Measurements from ENCODE around the gene AFAP1L1. TPM values are rescaled to one million over a fixed set of nuclear protein-coding genes. Genes with fewer than 3 reads are reported as not detected.

Gene AFAP1L1
- total and polyA plus RNA-seq, 9 of the 15 experiments (the other 6 are each of a cell fraction or from before 2014, with no cell fraction given) = 0.01 to 0.12 (median 0.03) TPM; not detected in 4

DNA sequence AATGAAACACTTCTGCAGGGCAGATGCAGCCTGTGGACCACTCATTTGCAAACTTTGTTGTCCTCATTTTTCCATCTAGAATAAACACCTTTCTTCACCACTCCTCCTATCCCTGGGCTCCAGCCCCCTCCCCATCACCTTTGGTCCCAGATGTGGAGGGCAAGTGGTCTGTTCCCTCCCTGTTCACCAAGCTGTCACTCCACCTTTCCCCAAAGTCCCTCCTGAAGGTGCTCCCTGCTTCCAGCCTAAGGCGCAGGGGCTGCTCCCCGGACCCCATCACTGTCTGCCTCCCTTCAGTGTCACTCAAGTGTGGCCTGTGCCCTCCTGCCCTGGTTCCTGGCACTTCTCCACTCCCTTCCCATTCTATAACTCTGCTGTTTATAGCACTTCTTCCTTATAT lies 93.1 kb downstream of the AFAP1L1 start:
- POLR2A ChIA-PET = interaction anchor here (0.6 to 1.6 kb wide), 3 partner anchors 11 to 38 kb away, joined by 3 to 5 read pairs (median 3); no protein-coding TSS in a partner anchor
- Histone ChIP-seq H3K9me3 (replicated peaks; ENCODE audit: control insufficient read depth, insufficient read depth, low read depth, low read length) (no peaks in the 10 kb centered on the region), H3K36me3 (ENCODE audit: control insufficient read depth, insufficient read depth, low read length) (no peaks in the 10 kb centered on the region), H2AFZ (ENCODE audit: low read depth, low read length) (no peak overlapping the region), H3K4me3 (no peak overlapping the region), H3K79me2 (ENCODE audit: control insufficient read depth, insufficient read depth, low read length) (no peaks in the 10 kb centered on the region), H3K27me3 (ENCODE audit: control insufficient read depth in 2 of 2, insufficient read depth in 2 of 2, low read length in 2 of 2) (no peaks in the 10 kb centered on the region), H4K20me1 (replicated peaks; ENCODE audit: control insufficient read depth, insufficient read depth, low read length) (no peaks in the 10 kb centered on the region), H3K4me1 (replicated peaks in 1 of 2; ENCODE audit: control insufficient read depth in 2 of 2, insufficient read depth in 2 of 2, low read length in 2 of 2) (peaks cover 23 to 25% of the 10 kb centered on the region in 2 experiments; a peak in 4 of 5 replicates), H3K4me2 (ENCODE audit: insufficient read depth, low read length) (no peak overlapping the region), H3K9ac (ENCODE audit: insufficient read depth in 1 of 2, low read depth in 2 of 2, low read length in 2 of 2) (no peak overlapping the region; a peak in 1 of 4 replicates), H3K27ac (ENCODE audit: extremely low read depth, low read depth, low read length) (no peak overlapping the region), H3K9me1 (ENCODE audit: control insufficient read depth, insufficient read depth, low read length) (no peaks in the 10 kb centered on the region)
- WGBS (ENCODE audit: insufficient coverage, low coverage, missing lambda C conversion rate) = 79% methylated on average over 2 of the region's 2 CpGs
- TF ChIP-seq ZNF507 (tag; conservative IDR thresholded peaks at IDR 0.05) = no peak
- TF ChIP-seq, protein P1, sequence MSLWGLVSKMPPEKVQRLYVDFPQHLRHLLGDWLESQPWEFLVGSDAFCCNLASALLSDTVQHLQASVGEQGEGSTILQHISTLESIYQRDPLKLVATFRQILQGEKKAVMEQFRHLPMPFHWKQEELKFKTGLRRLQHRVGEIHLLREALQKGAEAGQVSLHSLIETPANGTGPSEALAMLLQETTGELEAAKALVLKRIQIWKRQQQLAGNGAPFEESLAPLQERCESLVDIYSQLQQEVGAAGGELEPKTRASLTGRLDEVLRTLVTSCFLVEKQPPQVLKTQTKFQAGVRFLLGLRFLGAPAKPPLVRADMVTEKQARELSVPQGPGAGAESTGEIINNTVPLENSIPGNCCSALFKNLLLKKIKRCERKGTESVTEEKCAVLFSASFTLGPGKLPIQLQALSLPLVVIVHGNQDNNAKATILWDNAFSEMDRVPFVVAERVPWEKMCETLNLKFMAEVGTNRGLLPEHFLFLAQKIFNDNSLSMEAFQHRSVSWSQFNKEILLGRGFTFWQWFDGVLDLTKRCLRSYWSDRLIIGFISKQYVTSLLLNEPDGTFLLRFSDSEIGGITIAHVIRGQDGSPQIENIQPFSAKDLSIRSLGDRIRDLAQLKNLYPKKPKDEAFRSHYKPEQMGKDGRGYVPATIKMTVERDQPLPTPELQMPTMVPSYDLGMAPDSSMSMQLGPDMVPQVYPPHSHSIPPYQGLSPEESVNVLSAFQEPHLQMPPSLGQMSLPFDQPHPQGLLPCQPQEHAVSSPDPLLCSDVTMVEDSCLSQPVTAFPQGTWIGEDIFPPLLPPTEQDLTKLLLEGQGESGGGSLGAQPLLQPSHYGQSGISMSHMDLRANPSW (CRISPR knock-in tag; IDR thresholded peaks at IDR 0.05) = no peak
- TF ChIP-seq ZNF282 (CRISPR knock-in tag; IDR thresholded peaks at IDR 0.05) = no peak
- TF ChIP-seq POLR3A (IDR thresholded peaks at IDR 0.05; ENCODE audit: borderline replicate concordance, extremely low read depth, insufficient read depth, insufficient read length) = no peak
- TF ChIP-seq JUNB (CRISPR knock-in tag; conservative IDR thresholded peaks at IDR 0.05) = no peak
- no peak for TF ChIP-seq ZNF668 (CRISPR knock-in tag; IDR thresholded peaks at IDR 0.05)
- TF ChIP-seq, protein P2, sequence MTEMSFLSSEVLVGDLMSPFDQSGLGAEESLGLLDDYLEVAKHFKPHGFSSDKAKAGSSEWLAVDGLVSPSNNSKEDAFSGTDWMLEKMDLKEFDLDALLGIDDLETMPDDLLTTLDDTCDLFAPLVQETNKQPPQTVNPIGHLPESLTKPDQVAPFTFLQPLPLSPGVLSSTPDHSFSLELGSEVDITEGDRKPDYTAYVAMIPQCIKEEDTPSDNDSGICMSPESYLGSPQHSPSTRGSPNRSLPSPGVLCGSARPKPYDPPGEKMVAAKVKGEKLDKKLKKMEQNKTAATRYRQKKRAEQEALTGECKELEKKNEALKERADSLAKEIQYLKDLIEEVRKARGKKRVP (CRISPR knock-in tag; IDR thresholded peaks at IDR 0.05) = no peak
- TF ChIP-seq RHOXF2B (CRISPR knock-in tag; conservative IDR thresholded peaks at IDR 0.05) = no peak
- TF ChIP-seq SRSF7 (optimal IDR thresholded peaks at IDR 0.05; ENCODE audit: low read depth, low read length) = no peak
- TF ChIP-seq, protein P3, sequence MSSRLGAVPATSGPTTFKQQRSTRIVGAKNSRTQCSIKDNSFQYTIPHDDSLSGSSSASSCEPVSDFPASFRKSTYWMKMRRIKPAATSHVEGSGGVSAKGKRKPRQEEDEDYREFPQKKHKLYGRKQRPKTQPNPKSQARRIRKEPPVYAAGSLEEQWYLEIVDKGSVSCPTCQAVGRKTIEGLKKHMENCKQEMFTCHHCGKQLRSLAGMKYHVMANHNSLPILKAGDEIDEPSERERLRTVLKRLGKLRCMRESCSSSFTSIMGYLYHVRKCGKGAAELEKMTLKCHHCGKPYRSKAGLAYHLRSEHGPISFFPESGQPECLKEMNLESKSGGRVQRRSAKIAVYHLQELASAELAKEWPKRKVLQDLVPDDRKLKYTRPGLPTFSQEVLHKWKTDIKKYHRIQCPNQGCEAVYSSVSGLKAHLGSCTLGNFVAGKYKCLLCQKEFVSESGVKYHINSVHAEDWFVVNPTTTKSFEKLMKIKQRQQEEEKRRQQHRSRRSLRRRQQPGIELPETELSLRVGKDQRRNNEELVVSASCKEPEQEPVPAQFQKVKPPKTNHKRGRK (tag; IDR thresholded peaks at IDR 0.05) = no peak
- TF ChIP-seq ETV5 (CRISPR knock-in tag; IDR thresholded peaks at IDR 0.05; ENCODE audit: low read depth) = no peak
- TF ChIP-seq CXXC5 (CRISPR knock-in tag; IDR thresholded peaks at IDR 0.05) = no peak
- TF ChIP-seq SAFB2 (IDR thresholded peaks at IDR 0.05; ENCODE audit: borderline replicate concordance, low read depth, low read length, severe bottlenecking) = no peak
- in situ Hi-C loops (cut with MboI) (no loop called here), intact Hi-C loops (cut with micrococcal nuclease) (loop anchor here (5.0 kb wide), 2 partner anchors 68 to 198 kb away; no protein-coding TSS in a partner anchor)
- DNase-seq (ENCODE audit: extremely low read depth in 1 of 4, low spot score in 3 of 4) = no peak
- BruUV-seq (replicated peaks) = no TSS peak
- FAIRE-seq = no peak
- CTCF ChIA-PET (ENCODE audit: low intra/inter-chr PET ratio) = no interaction called here
- no peak for ATAC-seq

All from K562 (cell line).